ENCODE data around the gene ZNF462. TPM values are rescaled to one million over a fixed set of nuclear protein-coding genes. Genes with fewer than 3 reads are reported as not detected.
A peak's percentile ranks its signal among the peaks of the same experiment; 100 is the strongest.

ZNF462 gene
- total RNA-seq, 2 experiments from 2014 or later: not detected

DNA sequence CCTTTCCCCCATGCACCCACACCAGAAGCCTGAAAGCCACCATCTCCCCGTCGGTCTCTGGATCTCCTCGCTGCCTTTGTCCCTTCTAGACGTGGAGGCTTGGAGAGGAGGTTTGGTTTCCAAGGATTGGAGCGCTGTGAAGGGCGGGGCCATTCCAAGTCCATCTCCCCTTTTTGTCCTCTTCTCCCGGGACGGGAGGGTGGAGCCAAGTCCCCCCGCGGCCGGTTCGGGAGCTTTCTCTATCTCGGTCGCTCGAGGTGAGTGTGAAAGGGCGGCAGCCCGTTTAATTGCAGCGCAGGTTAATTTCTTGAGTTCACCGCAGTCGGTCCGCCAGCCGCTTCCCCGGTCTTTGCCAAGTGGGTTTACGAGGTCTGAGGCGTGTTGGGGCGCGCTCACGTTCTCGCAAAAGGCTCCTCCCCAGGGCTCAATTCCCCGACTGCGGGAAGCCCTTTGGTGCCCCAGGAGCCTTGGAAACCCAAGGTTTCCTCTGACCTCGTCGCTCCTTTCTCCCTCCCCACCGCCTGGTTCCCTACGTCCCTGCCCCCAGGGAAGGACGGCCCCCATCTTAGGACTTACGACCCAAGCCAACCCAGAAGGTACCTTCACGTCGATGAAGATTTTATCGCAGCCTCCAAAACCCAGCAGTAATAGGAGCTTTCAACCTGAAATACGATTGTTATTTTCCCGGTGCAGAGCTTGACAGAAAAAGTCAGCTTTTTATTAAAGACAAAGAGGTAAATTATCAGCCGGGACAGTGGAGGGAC is 2.8 kb upstream of the ZNF462 start:
- no peak overlapping the region for H3K4me3 Mint-ChIP-seq
- ChIA-PET POLR2A (no interaction called here), CTCF (no interaction called here)
- peaks cover 20% of the 10 kb centered on the region for H3K4me1 Mint-ChIP-seq (ENCODE audit: low read depth)
- TF ChIP-seq CTCF (IDR thresholded peaks at IDR 0.05): no peak
- ATAC-seq: no peak
- H3K27ac Mint-ChIP-seq: no peak overlapping the region
- no peaks in the 10 kb centered on the region for H3K36me3 Mint-ChIP-seq (ENCODE audit: low read depth)
- H3K9me3 Mint-ChIP-seq: peaks cover 2% of the 10 kb centered on the region
- no peak for DNase-seq
- peaks cover 59% of the 10 kb centered on the region for H3K27me3 Mint-ChIP-seq
- intact Hi-C loops (cut with micrococcal nuclease): no loop called here

- Mint-ChIP-seq H3K27me3 (peaks cover 65% of the 10 kb centered on the region), H3K4me3 (no peak overlapping the region), H3K36me3 (ENCODE audit: low read depth) (no peaks in the 10 kb centered on the region), H3K4me1 (ENCODE audit: low read depth) (peaks cover 20% of the 10 kb centered on the region), H3K27ac (no peak overlapping the region), H3K9me3 (peaks cover 2% of the 10 kb centered on the region)
- DNase-seq: no peak
- CTCF ChIA-PET: interaction anchor here (0.6 kb wide), 1 partner anchor 1708 kb away, joined by 3 read pairs; no protein-coding TSS in a partner anchor
- intact Hi-C loops (cut with micrococcal nuclease): no loop called here
- POLR2A ChIA-PET: no interaction called here
- ATAC-seq: no peak
- TF ChIP-seq CTCF (IDR thresholded peaks at IDR 0.05): no peak
Measured at GRCh38 chr9:106860721-106861639, 2.0 kb upstream of the ZNF462 start.

GRCh38 chr9:106861640-106862109 is 1.3 kb upstream of the ZNF462 start:
- peaks cover 2% of the 10 kb centered on the region for H3K9me3 Mint-ChIP-seq
- ATAC-seq (no peak), DNase-seq (no peak)
- no peaks in the 10 kb centered on the region for H3K36me3 Mint-ChIP-seq (ENCODE audit: low read depth)
- no peak for TF ChIP-seq CTCF (IDR thresholded peaks at IDR 0.05)
- ChIA-PET CTCF (no interaction called here), POLR2A (no interaction called here)
- intact Hi-C loops (cut with micrococcal nuclease): no loop called here
- H3K27ac Mint-ChIP-seq: no peak overlapping the region
- no peak overlapping the region for H3K4me3 Mint-ChIP-seq
- peaks cover 65% of the 10 kb centered on the region for H3K27me3 Mint-ChIP-seq
- peaks cover 20% of the 10 kb centered on the region for H3K4me1 Mint-ChIP-seq (ENCODE audit: low read depth)

DNA sequence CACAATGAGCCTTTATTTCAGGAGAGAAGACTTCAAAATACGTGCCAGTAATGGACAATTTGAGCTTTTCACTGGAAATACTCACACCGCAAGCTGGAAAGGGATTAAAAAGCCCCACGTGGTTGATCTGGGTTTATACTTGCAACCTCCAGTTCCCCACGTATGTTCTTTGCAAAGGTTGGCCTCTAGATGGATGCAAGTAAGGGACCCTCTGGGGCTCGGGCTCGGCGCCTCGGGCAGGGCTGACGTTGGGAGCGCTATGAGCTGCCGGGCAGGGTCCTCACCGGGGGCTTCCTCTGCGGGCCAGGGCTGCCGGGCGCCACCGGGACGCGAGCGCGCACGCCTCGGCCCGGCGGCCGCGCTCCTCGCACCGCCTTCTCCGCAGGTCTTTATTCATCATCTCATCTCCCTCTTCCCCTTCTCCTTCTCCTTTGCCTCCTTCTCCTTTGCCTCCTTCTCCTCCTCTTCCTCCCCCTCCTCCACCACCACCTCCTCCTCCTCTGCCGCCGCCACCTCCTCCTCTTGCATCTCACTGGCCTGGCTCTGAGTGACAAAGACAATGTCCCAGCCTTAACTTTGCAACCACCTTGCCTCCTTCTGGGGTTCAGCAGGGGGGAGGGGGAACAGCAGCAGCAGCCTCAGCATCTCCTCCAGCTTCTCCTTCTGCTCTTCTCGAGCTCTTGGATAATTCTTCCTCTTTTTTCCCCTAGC is 701 bp upstream of the ZNF462 start:
- Mint-ChIP-seq H3K36me3 (ENCODE audit: low read depth) (no peaks in the 10 kb centered on the region), H3K9me3 (peaks cover 2% of the 10 kb centered on the region), H3K4me1 (ENCODE audit: low read depth) (peaks cover 20% of the 10 kb centered on the region), H3K27me3 (peaks cover 65% of the 10 kb centered on the region), H3K4me3 (peak overlapping the region; percentile 60), H3K27ac (no peak overlapping the region)
- CTCF ChIA-PET: interaction anchor here (0.6 kb wide), 1 partner anchor 725 kb away, joined by 3 read pairs; no protein-coding TSS in a partner anchor
- no peak for TF ChIP-seq CTCF (IDR thresholded peaks at IDR 0.05)
- intact Hi-C loops (cut with micrococcal nuclease): no loop called here
- POLR2A ChIA-PET: no interaction called here
- DNase-seq (no peak), ATAC-seq (no peak)
